ELR (cell line): ENCODE measurements around the gene GPALPP1.
"Not testable (repeated sequence)": the region's sequence is repeated elsewhere in the genome, so short reads cannot be mapped to it uniquely, and the experiment has no call there.

ENCODE experiments used
- DNase-seq: peaks from one replicate; pipeline ENCODE4 v3.0.0-alpha.2; 2015; ENCODE audit warnings: low read depth

The GPALPP1 gene

GRCh38 chr13:45063261-45063860, 74.0 kb downstream of the GPALPP1 start:
- peak; percentile 40 for DNase-seq

- DNase-seq = not testable (repeated sequence)
Observed at GRCh38 chr13:45063889-45064288, 74.6 kb downstream of the GPALPP1 start.

- no peak for DNase-seq
Observed at GRCh38 chr13:45064889-45065288, 75.6 kb downstream of the GPALPP1 start.

GRCh38 chr13:45068036-45069001, 79.0 kb downstream of the GPALPP1 start:
- DNase-seq = no peak

GRCh38 chr13:45073809-45074208, 84.5 kb downstream of the GPALPP1 start:
- peak; percentile 7 for DNase-seq

GRCh38 chr13:45074721-45075120, 85.4 kb downstream of the GPALPP1 start:
- no peak for DNase-seq

- DNase-seq = no peak
Observed at GRCh38 chr13:45078003-45078402, 88.7 kb downstream of the GPALPP1 start.
